Astrocyte (in vitro differentiated cells and primary cell): ENCODE data around the gene CHCHD6. TPM values are rescaled to one million over a fixed set of nuclear protein-coding genes. Genes with fewer than 3 reads are reported as not detected.

ENCODE experiments used
- DNase-seq: peaks from one replicate; pipeline ENCODE4 v3.0.0-alpha.2; 2010; ENCODE audit warnings: low read depth
- FAIRE-seq: peaks from 2 replicates; lab custom pipeline; 2011; peaks lifted over from hg19 to GRCh38; lab: Jason Lieb, UNC
- H2AFZ ChIP-seq: 2 replicates; pipeline ENCODE4 v1.6.0; 2012; ENCODE audit warnings: low read depth, low read length, inconsistent platforms
- H3K27ac ChIP-seq: 2 replicates; pipeline ENCODE4 v1.5.1; 2011; ENCODE audit warnings: low read depth, low read length, inconsistent platforms
- H3K27me3 ChIP-seq: 2 replicates; pipeline ENCODE4 v1.6.0; 2011; ENCODE audit warnings: low read length, inconsistent platforms; ENCODE audit not compliant: insufficient read depth
- H3K36me3 ChIP-seq: 2 replicates; pipeline ENCODE4 v1.5.1; 2011; ENCODE audit warnings: low read length, inconsistent platforms; ENCODE audit not compliant: insufficient read depth
- H3K4me1 ChIP-seq: 2 replicates; pipeline ENCODE4 v1.5.1; 2011; ENCODE audit warnings: low read length, inconsistent platforms; ENCODE audit not compliant: insufficient read depth
- H3K4me2 ChIP-seq: 2 replicates; pipeline ENCODE4 v1.6.0; 2012; ENCODE audit warnings: low read length, inconsistent platforms
- H3K4me3 ChIP-seq: 2 replicates; pipeline ENCODE4 v1.5.1; 2011; ENCODE audit warnings: low read depth, mild to moderate bottlenecking, low read length, inconsistent platforms; ENCODE audit not compliant: insufficient read depth
- H3K79me2 ChIP-seq: 2 replicates; pipeline ENCODE4 v1.6.0; 2012; ENCODE audit warnings: mild to moderate bottlenecking, low read length, inconsistent platforms; ENCODE audit not compliant: insufficient read depth
- H3K9ac ChIP-seq: 2 replicates; pipeline ENCODE4 v1.6.0; 2012; ENCODE audit warnings: mild to moderate bottlenecking, low read length, inconsistent platforms
- H3K9me3 ChIP-seq: 2 replicates; pipeline ENCODE4 v1.5.1; 2012; ENCODE audit warnings: low read depth, mild to moderate bottlenecking, low read length, inconsistent platforms; ENCODE audit not compliant: insufficient read depth
- H4K20me1 ChIP-seq: 2 replicates; pipeline ENCODE4 v1.6.0; 2012; ENCODE audit warnings: low read length, inconsistent platforms; ENCODE audit not compliant: insufficient read depth
- H3K27ac Mint-ChIP-seq: one replicate; pipeline ENCODE4 v1.8.0; 2021; ENCODE audit warnings: mild to moderate bottlenecking, mixed read lengths; ENCODE audit not compliant: unreplicated experiment
- H3K27me3 Mint-ChIP-seq: one replicate; pipeline ENCODE4 v1.8.0; 2021; ENCODE audit warnings: low read depth, mixed read lengths; ENCODE audit not compliant: unreplicated experiment
- H3K36me3 Mint-ChIP-seq: one replicate; pipeline ENCODE4 v1.8.0; 2021; ENCODE audit warnings: low read depth, mixed read lengths; ENCODE audit not compliant: unreplicated experiment
- H3K4me1 Mint-ChIP-seq: one replicate; pipeline ENCODE4 v1.8.0; 2021; ENCODE audit warnings: low read depth, mixed read lengths; ENCODE audit not compliant: unreplicated experiment
- H3K4me3 Mint-ChIP-seq: one replicate; pipeline ENCODE4 v1.8.0; 2021; ENCODE audit warnings: mild to moderate bottlenecking, moderate library complexity, mixed read lengths; ENCODE audit not compliant: unreplicated experiment
- H3K9me3 Mint-ChIP-seq: one replicate; pipeline ENCODE4 v1.8.0; 2021; ENCODE audit warnings: mild to moderate bottlenecking, mixed read lengths; ENCODE audit not compliant: unreplicated experiment
- EZH2 ChIP-seq: IDR thresholded peaks from 2 replicates; pipeline ENCODE4 v1.6.1; 2012; ENCODE audit warnings: mild to moderate bottlenecking, low read length, inconsistent platforms; ENCODE audit not compliant: insufficient read depth
- total RNA-seq: library from RNA; stranded (reverse); gene quantifications from 2 replicates; pipeline ENCODE4 v1.2.1, GENCODE V29; 2021
- TF ChIP-seq, protein P1 (sequence below): IDR thresholded peaks from 2 replicates; pipeline ENCODE4 v1.5.1; 2011; ENCODE audit warnings: low read depth, mild to moderate bottlenecking, inconsistent platforms, low read length, moderate library complexity; ENCODE audit not compliant: insufficient read depth

Gene CHCHD6
- total RNA-seq, 1 donor from 2014 or later = 21.1 TPM

DNA sequence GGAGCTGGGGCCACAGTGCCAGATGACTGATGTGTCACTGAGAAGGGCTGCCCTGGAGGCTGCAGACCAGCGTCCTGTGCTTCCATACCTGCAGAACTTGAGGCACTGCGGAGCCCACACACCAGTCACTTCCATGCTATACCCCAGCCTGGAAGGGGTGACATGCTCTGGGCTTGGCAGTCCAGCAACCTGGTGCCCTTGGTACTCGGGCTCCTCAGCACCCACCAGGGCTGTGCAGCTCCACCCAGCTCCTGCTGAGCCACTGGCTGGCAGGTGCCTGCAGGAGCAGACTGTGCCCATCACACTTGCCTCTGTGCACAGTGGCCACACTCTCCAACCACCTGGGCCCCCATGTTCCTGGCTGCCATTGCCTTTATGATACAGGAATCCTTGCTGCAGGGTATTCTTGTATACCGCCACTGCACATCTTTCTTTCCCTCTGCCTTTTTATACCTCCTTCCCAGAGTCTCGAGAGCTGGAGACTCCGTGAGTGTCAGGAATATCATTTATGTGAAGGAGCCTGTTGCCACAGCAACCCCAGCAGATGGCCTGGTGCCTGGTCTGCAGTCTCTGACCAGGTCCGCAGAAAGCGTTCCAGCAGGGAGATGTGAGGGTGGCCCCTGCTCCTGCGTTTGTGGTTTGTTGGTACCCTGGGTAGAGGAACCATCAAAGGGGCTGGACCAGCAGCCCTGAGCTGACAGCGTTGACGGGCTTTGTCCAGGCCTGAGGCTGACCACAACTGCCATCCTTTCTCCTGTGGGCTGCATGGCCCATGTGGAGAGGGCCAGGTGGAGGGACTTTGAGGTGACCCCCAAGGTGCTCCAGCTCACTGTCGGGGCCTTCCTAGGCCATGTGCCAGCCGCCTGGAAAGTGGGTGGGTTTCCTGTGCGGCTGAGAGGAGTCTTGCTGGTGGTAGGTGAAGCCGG is 185.5 kb downstream of the CHCHD6 start:
- no peak overlapping the region for H3K27ac Mint-ChIP-seq
- no peaks in the 10 kb centered on the region for H3K9me3 Mint-ChIP-seq
- Histone ChIP-seq H3K4me2 (no peak overlapping the region), H3K36me3 (no peaks in the 10 kb centered on the region), H3K9ac (no peak overlapping the region), H3K4me3 (no peak overlapping the region), H3K9me3 (no peaks in the 10 kb centered on the region), H2AFZ (no peak overlapping the region), H4K20me1 (no peaks in the 10 kb centered on the region), H3K79me2 (no peaks in the 10 kb centered on the region), H3K27me3 (no peaks in the 10 kb centered on the region), H3K27ac (no peak overlapping the region), H3K4me1 (no peaks in the 10 kb centered on the region)
- DNase-seq = no peak
- H3K4me3 Mint-ChIP-seq = no peak overlapping the region
- peaks cover 8% of the 10 kb centered on the region for H3K27me3 Mint-ChIP-seq
- no peak for FAIRE-seq
- TF ChIP-seq EZH2 = no peak
- TF ChIP-seq, protein P1, sequence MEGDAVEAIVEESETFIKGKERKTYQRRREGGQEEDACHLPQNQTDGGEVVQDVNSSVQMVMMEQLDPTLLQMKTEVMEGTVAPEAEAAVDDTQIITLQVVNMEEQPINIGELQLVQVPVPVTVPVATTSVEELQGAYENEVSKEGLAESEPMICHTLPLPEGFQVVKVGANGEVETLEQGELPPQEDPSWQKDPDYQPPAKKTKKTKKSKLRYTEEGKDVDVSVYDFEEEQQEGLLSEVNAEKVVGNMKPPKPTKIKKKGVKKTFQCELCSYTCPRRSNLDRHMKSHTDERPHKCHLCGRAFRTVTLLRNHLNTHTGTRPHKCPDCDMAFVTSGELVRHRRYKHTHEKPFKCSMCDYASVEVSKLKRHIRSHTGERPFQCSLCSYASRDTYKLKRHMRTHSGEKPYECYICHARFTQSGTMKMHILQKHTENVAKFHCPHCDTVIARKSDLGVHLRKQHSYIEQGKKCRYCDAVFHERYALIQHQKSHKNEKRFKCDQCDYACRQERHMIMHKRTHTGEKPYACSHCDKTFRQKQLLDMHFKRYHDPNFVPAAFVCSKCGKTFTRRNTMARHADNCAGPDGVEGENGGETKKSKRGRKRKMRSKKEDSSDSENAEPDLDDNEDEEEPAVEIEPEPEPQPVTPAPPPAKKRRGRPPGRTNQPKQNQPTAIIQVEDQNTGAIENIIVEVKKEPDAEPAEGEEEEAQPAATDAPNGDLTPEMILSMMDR = no peak
- peaks cover 5% of the 10 kb centered on the region for H3K36me3 Mint-ChIP-seq
- peaks cover 16% of the 10 kb centered on the region for H3K4me1 Mint-ChIP-seq

DNA sequence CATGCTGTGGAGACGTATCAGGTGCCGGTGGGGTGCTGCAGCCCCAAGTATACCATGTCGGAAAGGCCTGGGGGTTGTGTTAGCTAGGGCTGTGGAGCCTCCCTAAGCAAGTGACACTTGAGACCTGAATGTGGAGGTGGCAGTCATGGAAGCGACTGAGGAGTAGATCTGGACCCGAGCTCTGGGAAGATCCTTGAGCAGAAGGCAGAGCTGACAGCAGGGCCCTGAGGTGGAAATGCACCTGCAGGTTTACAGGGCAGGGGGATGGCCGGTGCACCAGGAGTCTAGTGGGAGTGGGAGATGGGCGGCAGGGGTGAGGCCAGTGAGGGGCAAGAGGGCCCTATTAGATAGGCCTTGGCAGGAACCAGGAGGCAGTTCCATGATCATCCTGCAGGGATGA is 187.1 kb downstream of the CHCHD6 start:
- Histone ChIP-seq H3K36me3 (no peaks in the 10 kb centered on the region), H3K9ac (no peak overlapping the region), H2AFZ (no peak overlapping the region), H3K4me2 (no peak overlapping the region), H3K79me2 (no peaks in the 10 kb centered on the region), H3K4me1 (no peaks in the 10 kb centered on the region), H3K4me3 (no peak overlapping the region), H3K27me3 (no peaks in the 10 kb centered on the region), H3K9me3 (no peaks in the 10 kb centered on the region), H3K27ac (no peak overlapping the region), H4K20me1 (no peaks in the 10 kb centered on the region)
- FAIRE-seq (no peak), DNase-seq (no peak)
- H3K9me3 Mint-ChIP-seq = no peaks in the 10 kb centered on the region
- peaks cover 5% of the 10 kb centered on the region for H3K36me3 Mint-ChIP-seq
- TF ChIP-seq, protein P1 = no peak
- no peak for TF ChIP-seq EZH2
- peaks cover 28% of the 10 kb centered on the region for H3K4me1 Mint-ChIP-seq
- H3K27me3 Mint-ChIP-seq = peaks cover 11% of the 10 kb centered on the region
- no peak overlapping the region for H3K27ac Mint-ChIP-seq
- no peak overlapping the region for H3K4me3 Mint-ChIP-seq

DNA sequence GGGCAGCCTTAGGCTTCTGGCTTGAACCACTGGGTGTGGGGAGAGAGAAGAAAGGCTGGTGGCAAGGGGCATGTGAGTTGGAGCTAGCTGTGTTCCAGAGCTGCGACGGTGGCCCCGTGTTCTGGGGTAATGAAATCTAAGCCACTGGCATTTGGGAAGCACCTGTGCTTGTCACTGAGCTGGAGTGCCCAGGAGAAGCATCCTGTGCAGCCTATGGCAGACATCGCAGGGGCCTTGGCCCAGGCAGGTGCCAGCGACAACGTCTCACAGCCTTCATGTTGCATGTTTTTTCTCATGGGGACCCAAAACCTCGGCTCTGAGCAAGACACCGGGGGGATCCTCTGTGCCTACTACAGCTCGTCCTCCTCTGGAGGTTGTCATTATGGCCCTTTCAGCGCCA is 187.8 kb downstream of the CHCHD6 start:
- TF ChIP-seq, protein P1 = no peak
- TF ChIP-seq EZH2 = no peak
- no peaks in the 10 kb centered on the region for H3K9me3 ChIP-seq
- no peak overlapping the region for H2AFZ ChIP-seq
- no peaks in the 10 kb centered on the region for H3K36me3 ChIP-seq
- Mint-ChIP-seq H3K4me1 (peaks cover 23% of the 10 kb centered on the region), H3K9me3 (no peaks in the 10 kb centered on the region), H3K27ac (no peak overlapping the region), H3K36me3 (peaks cover 5% of the 10 kb centered on the region), H3K4me3 (no peak overlapping the region), H3K27me3 (peaks cover 12% of the 10 kb centered on the region)
- DNase-seq (no peak), FAIRE-seq (no peak)
- no peak overlapping the region for H3K9ac ChIP-seq
- no peak overlapping the region for H3K4me3 ChIP-seq
- H3K79me2 ChIP-seq = no peaks in the 10 kb centered on the region
- no peak overlapping the region for H3K4me2 ChIP-seq
- H4K20me1 ChIP-seq = no peaks in the 10 kb centered on the region
- H3K27ac ChIP-seq = no peak overlapping the region
- no peaks in the 10 kb centered on the region for H3K27me3 ChIP-seq
- H3K4me1 ChIP-seq = no peaks in the 10 kb centered on the region
